Tongue (tissue), 2 donors: ENCODE measurements around the gene RAB11A. TPM values are rescaled to one million over a fixed set of nuclear protein-coding genes. Genes with fewer than 3 reads are reported as not detected.

Experiments used
- DNase-seq: peaks from one replicate; pipeline ENCODE4 v3.0.0-alpha.2; 2015
- total RNA-seq: library from RNA; depleted of rRNA; stranded (reverse); fragments of >200 nt; gene quantifications from one replicate; pipeline ENCODE4 v1.2.3, GENCODE V29; 2014

RAB11A gene
- total RNA-seq, 1 donor from 2014 or later = 136 TPM

- no peak for DNase-seq
These were observed 18.3 kb downstream of the RAB11A start for GRCh38 chr15:65887565-65887964.

DNA sequence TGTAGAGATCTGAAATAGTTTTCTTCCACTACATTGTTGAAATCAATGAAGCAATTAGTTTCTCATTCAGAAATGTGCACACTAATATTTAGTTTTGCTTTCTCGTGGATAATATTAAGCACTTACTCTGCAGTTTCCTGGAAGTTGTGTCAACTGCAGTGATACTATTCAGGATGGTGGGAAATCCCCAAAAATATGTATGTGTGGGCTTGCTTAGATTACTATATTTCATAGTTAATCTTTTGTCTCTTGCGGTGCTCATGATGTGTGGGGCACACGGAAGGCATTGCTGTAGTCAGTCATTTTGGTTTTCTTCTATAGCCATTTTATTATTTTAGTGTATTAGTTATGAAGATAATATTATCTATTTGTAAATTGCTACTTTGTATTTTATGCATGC lies 19.7 kb downstream of the RAB11A start:
- DNase-seq = no peak

DNA sequence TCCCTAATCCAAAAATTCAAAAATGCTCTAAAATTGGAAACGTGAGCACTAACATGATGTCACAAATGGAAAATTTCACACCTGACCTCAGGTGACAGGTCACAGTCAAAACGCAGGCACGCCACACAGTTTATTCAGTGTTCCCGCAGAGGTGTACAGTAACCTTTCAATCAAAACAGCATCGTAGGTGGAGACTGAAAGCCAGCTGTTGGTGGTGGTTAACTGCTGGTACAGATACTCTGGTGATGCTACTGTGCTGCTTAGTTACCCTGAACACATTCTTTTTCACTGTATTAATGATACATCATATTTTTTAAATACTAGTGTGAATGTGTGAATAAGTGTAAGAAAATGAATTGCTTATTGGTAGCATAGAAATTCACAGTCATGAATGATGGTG lies 23.8 kb downstream of the RAB11A start:
- no peak for DNase-seq

- DNase-seq = no peak
These were observed 26.9 kb downstream of the RAB11A start for GRCh38 chr15:65896236-65896635.

GRCh38 chr15:65900488-65900887 lies 31.2 kb downstream of the RAB11A start:
- DNase-seq = no peak

- DNase-seq = no peak
These were observed 32.0 kb downstream of the RAB11A start for GRCh38 chr15:65901336-65901735.

DNA sequence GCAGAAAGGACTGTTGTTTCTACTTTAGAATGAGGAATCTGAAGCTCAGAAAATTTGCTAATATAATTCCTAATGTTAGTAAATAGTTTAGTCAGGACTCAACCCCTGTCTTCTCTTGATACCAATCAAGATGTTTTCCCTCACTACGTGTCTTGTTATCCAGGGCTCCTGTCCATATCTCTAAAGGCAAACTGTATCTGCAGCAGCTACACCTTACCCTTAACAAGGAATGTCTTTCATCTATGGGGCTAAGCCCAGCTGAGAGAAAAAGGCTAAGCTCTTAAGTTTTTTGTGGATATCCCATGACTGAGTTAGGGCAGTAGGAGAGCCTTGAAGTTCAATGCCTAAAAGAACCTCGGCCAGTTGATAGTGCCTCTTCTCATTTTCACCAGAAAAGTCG lies 32.5 kb downstream of the RAB11A start:
- DNase-seq = no peak

GRCh38 chr15:65902373-65902772 lies 33.1 kb downstream of the RAB11A start:
- DNase-seq = no peak

DNA sequence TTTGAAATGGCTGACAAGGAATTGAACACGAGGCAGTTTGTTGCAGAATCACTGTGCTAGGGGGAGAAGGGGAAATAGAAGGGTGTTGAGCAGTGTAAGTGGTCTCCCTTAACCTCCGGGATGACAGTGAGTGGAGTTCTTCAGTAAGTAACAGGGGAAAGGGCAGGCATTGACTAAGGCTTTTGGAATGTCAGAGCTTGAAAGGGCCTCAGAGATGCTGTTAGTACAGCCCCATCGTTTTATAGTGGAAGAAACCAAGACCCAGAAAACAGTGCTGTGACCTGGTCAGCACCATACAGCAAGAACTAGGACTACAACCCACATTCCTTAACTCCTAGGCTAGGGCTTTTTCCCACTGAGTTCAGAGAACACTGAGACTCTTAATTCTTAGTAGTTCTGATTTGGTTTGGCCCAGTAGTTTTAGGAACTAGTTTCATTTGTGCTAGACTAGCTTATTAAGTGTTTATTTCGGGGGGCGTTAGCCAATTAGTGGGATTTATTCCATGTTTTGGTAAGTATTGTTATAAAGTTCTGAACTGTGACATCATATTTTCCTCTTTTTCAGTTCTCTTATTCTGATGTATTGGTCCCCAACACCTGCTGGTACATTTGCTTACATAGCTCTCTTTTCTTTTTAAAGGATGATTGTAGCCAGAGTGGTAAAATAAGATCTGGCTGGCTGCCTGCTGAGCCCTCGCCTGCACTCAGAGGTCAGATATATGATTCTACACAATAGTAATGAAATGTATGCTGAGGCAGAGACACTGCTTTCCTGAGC lies 34.2 kb downstream of the RAB11A start:
- no peak for DNase-seq

GRCh38 chr15:65904301-65904700 lies 35.0 kb downstream of the RAB11A start:
- DNase-seq = no peak

DNA sequence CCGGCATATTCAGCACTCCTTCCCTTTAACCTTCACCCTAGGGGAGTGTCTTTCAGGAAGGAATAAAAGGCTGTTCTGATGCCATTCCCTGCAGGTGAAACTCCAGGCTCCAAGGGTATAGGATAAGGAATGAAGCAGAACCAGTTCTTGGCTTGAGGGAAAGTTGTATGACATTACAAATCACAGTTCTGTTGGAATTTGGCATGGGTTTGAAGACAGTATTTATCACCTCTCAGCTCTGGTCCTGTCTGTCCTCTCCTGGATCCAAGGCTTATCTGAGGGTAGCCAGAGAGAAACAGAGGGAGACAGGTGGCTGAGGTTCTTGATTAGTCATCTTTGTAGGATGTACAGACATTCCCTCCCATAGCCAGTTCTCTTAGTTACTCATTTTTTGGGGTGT lies 37.1 kb downstream of the RAB11A start:
- no peak for DNase-seq

DNA sequence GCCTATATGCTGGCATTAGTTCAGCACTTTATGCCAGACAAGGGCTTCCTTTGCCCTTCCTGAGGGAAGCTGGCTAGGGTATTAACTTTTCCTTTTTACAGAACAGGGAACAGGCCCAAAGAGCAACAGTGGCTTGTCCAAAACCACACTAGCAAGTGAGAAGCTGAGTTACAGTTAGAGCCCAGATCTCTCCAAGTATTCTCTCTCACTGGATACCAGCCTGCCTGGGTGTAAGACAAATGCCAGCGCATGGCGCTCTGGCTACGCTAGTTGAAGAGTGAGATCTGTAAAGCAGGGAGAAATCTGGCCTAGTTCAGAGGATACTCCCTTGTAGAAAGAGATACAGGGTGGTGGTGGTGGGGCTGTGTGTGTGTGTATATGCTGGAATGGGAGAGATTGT lies 38.4 kb downstream of the RAB11A start:
- DNase-seq = no peak

GRCh38 chr15:65908876-65909275 lies 39.6 kb downstream of the RAB11A start:
- DNase-seq = no peak

- no peak for DNase-seq
These were observed 40.5 kb downstream of the RAB11A start for GRCh38 chr15:65909831-65910230.

- no peak for DNase-seq
These were observed 41.0 kb downstream of the RAB11A start for GRCh38 chr15:65910341-65910740.

DNA sequence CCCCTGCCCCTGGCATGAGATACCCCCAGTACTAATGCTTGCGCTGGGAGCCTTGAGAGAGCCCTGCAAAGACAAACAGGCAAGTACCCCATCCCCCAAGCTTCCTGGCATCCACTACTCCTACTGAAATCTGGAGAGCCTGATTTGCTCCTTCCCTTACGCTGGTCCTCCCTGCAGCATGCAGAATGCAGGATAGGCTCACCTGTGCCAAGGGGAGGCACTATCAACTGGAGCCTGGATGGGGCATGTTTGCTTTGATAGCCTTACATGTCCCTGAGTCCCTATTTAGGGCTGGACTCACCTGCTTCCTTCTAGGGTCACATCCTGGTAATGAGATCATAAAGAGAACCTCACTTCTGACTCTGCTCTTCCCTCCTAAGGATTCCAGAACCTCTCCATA lies 42.9 kb downstream of the RAB11A start:
- no peak for DNase-seq

GRCh38 chr15:65913631-65914199 lies 44.4 kb downstream of the RAB11A start:
- no peak for DNase-seq

DNA sequence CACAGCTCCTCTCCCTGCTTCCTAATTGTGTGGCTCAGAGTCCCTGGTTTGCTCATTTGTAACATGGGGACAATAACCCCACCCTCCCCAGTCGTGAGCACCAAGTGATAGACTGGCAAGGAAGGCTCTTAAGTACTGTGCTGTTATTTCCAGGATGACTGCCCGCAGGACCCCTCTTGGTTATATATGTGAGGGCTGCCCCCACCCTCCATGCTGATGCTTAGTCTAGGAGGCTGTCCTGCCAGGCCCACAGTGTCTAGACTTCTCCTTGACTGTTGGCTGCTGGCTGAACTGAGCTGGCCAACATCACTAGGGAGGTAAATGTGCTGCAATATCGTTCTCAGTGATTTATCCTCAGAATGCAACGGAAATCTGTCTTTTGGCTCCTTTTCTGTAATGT lies 45.1 kb downstream of the RAB11A start:
- no peak for DNase-seq

GRCh38 chr15:65914981-65915925 lies 46.0 kb downstream of the RAB11A start:
- no peak for DNase-seq

GRCh38 chr15:65916041-65916663 lies 46.9 kb downstream of the RAB11A start:
- no peak for DNase-seq

GRCh38 chr15:65916664-65917406 lies 47.5 kb downstream of the RAB11A start:
- peak; percentile 74 for DNase-seq

- DNase-seq = no peak
These were observed 48.1 kb downstream of the RAB11A start for GRCh38 chr15:65917407-65917756.
